ENCODE measurements around the gene NFATC2.

The NFATC2 gene

DNA sequence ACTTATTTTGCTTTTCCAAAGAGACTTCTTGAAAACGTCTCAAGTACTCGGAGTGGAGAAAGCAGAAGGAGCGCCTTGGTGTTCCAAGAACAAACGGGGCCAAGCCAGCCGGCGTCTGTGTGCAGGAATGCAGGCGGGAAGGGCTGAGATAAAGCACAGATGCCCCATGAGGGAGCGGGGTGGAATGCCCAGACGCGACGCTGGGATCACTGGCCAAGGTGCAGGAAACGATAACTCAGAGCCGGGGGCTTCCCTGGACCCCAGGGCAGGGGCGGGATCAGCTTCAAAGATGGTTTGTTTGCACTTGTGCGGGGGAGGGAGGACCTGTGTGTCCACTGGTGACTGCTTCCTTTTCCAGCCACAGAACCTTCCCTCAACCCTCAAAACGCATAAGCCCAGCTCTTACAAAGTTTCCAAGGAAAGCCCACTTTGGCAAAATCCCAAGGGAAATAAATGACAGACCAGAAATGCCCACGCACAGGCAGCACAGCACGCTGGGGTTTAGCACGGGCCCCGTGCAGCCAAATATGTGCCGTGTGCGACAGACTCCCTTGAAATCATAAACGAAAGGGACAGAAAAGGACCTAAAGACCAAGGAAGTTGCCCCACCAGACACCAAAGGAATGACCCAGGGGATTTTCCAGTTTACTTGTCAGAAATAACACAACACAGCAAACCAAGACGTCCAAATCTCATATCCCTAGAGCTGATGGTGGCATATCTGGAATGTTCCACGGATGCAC, 113.9 kb downstream of the NFATC2 start:
- DNase-seq, result no peak

DNA sequence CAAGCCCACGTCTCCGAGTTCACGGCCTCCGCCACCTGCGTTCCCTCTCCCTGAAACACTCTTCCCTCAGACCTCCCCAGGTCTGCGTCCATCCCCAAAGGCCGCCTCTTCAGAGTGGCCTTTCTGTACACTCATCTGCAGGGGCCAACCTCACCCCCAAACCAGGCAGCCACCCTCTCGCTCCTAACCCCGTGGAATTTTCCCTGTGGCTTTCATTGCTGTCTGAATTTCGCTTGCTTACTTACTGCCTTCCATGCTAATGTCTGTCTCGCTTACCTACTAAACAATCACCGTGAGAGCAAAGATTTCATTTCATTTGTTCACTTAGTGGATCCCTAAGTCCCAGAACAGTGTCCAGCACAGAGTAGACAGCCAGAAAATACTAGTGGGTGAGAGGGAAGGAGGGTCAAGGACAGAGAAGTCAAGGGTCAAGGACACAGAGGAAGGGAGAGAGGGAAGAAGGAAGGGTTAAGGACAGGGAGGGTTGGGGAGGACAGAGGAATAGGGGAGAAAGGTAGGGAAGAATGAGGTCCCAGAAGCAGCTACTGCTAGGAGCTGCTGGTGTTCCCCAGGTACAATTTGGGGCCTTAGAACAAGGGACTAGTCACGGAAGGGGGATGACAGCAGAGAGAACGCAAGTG, 114.7 kb downstream of the NFATC2 start:
- no peak for DNase-seq

DNA sequence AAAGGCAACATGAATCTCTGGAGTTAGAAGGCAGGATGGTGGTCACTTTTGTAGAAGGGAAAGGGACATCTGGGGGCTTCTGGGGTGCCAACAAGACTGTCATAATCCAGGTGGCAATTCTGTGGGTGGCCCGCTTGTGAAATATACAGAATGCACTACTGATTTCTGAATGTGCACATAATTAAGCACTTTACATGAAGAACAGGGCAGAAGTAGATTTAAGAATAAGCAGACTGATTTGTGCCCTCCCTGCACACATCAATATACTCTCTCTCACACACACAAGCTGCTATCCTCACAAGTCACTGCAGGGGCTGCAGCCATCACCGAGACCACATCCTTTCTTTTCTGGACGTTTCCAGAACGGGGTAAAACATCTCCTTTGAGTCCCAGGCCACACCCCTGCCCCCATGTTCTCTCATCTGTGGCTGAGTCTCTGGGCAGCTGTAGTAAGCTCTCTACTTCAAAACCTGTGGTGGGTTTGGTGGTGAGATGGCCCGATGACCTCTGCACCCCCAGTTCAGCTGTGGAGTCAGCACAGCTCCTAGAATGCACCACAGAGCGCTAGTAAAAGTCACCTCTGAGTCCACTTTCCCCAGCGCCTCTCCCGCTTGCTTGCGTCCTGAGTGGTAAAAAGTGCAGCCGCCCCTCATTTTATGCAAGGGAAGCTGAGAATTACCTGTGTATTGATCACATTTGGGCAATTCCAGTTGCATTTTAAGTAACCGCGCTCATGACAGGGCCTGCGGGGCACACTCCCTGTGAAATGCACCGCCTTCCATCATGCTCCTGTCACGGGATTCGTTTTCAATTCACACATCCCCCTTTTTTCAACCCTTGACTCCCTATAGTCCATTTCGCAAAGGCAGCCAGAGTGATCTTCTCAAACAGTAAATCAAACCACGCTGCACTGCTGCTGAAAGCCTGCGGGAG, 115.5 kb downstream of the NFATC2 start:
- DNase-seq, result peak in 1 of 5 donors; percentile 48

DNA sequence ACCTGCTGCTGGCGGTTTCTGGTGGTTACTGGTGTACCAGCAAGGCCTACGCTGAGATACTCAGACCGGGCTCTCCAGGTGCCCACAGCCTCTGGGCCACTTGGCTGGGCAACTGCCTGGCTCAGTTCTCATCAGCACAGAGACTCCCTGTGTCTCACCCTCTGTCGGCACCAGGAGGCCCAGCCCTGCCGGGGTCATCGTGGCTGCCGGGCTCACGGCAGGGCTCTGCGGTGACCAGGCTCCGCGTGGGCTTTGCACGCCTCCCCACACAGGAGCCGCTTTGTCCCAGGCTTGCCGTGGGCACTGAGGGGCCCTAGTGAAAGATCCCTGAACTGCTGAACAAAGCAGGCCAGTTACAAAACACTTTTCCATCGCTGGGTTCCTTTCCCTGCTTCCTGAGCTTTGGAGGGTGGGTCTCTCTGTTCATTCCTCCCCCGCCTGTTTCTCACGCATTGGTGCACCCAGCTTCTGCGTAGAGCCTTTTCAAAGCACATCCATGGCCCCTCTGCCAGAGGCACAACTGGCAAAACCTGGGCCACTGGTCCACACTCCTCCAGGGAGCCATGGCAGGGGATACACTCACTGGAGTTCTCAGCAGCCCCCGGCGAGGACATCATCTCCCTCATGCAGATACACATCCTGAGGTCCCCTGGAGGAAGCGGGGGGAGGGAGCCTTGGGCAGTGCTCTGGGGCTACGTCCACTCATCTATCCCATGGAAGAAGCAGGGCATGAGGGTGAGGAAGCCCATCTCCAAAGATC, 117.0 kb downstream of the NFATC2 start:
- peak in 2 of 5 donors; percentile 8 to 47 for DNase-seq

DNA sequence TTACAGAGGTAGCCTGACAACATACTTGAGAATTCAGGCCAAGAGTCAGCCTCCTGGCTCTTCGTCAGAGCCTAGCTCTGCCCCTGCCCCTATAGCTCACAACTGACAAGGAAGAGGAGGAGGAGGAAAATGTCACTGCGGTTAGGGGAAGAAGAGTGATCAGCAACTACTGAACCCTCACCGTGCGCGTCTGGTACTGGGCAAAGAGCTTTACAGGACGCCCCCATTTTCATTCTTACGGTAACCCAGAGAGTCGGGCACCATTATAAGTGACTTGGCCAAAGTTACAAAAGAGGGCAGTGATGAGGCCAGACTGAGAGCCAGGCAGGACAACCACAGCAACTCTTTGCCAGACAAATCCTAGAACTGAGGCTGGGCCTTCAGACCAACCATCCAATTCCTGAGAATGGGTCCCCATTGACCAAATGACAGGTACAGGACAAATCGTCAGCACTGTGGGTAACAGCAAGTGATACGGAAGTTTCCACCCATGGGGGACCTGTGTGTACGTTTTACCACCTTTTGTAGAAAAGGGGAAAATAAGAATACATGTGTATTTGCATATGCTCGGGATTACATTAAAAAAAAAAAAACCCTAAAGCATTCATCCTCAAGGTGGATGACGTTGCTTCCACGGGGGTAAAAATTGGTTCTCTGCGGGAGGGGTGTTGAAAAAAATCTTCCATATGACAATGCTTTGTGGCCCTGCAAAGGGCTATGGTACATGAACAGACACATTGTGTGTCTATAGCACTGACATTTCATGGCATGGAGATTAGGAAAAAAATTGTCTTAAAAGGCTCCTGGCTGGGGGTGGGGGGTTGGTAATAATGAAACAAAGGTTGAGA, 118.0 kb downstream of the NFATC2 start:
- no peak for DNase-seq

DNA sequence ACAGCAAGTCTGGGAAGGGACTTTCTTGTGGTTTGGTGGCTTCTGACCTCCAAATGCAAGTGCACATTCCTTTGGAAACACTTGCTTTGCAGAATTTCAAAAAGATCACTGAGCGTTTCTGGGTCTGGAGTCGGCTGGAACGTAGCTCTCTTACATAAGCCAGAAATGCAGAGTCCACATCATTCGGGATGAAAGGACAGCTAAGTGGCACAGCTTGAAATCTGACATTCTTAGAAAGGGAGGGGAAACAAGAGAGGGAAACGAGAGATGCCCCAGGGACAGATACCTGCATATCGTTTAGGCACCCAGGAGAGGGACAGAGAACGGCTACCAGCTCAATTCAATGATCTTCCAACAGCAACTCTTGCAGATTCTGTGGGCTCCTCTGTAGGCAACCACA, 118.7 kb downstream of the NFATC2 start:
- DNase-seq, result no peak

DNA sequence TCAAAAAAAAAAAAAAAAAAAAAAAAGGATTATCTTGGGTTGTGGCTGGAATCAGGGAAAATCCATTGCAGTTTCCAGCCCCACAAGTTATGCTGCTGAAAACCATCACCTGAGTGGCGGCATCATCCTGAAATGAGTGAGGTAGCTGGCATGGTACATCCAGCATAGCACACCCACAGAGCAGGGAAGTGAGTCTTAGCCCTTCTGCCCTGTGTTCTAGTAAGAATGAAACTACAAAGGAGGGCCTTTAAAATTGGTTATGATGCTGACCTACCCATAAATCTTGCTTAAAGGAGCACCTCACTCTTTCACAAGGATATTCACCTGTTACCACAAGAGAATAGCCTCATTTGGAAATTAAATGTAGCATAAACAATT, 119.2 kb downstream of the NFATC2 start:
- DNase-seq, result peak in 1 of 5 donors; percentile 77

DNA sequence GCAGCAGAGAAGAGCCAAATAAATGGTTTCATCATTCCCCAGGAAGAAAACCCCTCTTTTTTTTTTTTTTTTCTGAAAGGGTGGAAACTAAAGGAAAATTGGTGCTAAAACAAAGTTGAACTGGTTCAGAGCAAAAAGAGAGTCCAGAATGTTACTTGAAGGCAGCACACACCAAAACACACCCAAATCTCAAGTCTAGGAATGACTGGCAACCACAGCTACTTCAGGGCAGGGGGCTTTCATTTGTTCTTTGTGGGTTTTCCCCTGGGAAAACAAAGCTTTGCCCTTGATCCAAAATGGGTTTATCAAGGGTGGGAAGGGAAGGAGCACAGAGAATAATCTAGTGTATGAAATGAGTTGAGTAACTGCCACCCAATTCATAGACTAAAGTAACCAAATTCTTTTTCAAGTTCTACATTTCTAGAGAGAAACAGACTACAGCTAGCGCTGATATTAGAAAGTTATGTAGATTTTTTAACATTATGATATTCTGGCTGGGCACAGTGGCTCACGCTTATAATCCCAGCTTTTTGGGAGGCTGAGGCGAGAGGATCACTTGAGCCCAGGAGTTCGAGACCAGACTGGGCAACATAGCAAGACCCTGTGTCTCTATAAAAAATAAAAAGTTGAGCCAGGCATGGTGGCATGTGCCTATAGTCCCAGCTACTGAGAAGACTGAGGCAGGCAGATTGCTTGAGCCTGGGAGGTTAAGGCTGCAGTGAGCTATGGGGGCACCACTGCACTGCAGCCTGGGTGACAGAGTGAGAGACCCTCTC, 119.8 kb downstream of the NFATC2 start:
- no peak for DNase-seq

DNA sequence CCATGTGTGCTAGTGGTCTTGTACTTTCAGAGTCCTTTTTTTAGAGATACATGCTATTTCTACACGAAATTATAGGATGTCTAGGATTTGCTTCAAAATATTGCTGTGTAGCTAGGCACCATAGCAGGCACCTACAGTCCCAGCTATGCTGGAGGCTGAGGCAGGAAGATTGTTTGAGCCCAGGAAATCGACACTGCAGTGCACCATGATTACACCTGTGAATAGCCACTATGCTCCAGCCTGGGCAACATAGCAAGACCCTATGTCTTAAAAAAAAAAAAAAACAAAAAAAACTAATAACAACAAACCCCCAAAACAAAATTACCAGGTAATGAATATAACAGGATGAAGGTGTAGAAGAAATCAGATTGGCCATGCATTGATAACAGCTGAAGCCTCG, 121.7 kb downstream of the NFATC2 start:
- DNase-seq, result no peak

DNA sequence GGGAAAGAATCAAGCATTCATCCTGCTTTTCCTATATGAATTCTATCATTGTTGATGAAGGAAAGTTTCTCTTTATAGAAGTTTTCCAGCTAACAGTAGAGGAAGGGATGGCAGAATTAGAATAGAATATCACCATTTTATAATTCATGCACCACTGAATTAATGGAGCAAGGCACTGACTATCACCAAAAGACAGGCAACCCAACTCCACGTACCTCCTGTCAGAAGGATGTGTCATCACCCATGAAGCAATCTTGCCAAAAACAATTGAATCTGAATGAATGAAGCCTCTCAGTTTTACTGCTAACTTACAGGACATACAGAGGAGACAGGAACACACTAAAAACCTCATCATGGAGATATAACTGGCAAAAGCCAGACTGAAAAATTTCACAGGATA, 122.4 kb downstream of the NFATC2 start:
- no peak for DNase-seq

DNA sequence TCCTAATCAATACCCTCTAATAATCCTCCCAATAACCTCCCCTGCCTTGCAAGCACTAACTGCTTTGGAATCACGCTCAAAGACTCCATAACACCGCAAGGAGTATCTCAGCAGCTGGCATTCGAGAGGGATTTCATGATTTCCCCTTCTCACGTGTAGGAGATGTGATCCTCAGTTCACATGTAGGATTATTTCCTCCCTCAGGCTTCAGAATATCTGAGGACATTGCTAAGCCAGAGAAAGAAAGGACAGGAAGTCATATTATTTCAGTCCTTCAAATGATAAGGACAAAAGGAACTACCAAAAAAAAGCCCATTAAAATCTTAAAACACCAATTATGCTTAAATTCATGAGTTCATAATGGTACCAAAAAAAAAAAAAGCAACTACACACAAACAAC, 122.9 kb downstream of the NFATC2 start:
- no peak for DNase-seq

DNA sequence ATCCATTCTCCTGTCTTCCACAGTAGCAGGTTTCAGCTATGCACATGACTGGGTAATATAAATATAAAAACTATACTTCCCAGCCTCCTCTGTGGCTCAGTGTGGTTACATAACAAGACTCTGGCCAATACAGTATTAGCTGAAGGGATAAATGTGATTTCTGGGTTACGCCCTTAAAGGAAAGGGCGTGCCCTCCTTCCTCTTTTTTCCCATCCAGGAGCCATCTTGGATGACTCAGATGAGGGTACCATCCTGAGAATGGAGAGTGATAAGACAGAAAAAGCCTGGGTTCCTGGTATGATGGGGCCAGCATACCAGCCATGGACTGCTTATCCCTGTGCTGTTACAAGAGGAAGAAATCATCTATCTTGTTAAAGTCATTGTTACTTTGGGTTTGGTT, 123.3 kb downstream of the NFATC2 start:
- no peak for DNase-seq

DNA sequence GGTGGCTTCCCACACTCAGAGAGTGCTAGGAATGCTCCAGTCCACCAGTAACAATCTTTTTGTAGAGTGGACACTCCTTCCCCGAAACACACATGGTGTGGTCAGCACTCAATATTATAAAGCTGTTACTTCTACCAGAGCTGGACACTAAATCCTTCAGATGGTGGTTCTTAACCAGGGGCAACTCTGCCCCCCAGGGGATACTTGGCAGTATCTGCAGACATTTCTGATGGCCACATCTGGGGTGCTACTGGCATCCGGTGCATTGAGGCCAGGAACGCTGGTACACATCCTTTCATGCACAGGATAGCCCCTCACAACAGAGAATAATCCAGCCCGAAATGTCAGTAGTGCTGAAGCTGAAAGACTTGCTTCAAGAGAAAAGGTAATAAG, 124.4 kb downstream of the NFATC2 start:
- DNase-seq, result no peak

DNA sequence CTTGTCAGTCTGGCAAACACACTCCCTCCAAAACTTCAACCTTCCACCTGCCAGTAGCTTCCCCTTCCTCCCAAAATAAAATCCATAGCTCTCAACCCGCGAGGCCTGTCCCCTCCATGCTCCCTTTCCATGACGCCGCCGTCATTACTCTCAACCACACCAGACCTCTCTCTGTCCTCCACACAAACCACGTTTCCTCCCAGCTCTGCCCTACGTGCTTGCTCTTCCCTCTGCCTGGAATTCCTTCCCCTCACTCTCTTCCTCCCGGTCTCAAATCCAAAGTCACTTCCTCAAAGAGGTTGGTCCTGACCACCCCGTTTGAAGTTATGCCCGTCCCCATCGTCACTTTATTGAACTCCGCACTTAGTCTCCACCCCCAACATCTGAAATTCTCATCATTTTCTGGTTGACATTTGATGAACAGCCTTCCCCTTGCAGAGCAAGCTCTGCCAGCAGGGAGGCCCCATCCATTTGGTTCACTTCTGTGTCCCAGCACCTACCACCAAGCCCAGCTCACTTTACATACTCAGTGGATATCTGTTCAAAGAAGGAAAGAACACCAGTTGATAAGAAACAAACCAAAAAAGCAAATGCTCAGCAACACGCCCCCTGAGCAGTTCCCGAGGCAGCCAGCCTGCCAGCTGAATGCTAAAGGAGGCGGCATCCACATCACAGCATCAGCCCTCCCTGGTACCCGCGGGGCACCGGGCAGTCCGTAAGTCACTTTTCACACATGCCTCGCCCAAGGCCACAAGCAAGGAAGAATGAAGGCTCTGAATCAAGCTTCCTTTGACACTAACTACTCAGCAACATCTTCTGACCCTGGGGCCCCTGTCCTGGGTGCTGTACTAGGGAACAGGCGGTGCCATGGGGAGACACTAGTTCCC, 125.0 kb downstream of the NFATC2 start:
- DNase-seq, result peak in 3 of 5 donors; percentile 9 to 50 (median 24)

DNA sequence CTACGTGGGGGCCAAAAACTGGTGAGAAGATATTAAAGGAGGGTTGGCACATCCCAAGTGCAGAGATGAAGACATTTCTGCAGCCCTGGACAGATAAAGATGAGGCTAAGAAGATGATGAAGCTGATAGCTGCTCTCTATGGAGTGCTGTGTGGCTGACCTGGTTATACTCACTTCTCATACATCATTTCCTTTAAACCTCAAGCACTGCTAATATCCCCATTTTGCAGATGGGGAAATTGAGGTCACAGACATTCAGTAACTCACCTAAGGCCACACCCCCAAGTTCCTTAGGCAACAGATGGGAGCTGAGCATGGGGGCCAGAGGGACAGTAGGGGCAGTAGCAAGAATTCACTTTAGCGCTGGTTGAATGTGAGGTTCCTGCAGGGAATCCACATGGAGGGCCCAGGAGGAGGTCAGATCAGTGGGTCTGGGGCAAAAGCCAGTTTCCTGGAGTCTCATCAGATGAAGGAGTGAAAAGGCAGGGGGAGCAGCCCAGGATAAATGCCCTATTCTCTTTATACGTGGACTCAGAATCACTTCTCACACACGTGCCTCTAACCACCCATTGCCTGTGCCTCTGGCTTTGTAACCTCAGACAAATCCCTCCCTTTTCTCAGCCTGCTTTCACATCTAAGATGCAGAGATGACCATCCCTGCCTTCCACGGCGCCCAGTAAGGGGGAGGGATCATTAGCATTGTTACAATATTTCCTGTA, 125.8 kb downstream of the NFATC2 start:
- DNase-seq, result no peak

DNA sequence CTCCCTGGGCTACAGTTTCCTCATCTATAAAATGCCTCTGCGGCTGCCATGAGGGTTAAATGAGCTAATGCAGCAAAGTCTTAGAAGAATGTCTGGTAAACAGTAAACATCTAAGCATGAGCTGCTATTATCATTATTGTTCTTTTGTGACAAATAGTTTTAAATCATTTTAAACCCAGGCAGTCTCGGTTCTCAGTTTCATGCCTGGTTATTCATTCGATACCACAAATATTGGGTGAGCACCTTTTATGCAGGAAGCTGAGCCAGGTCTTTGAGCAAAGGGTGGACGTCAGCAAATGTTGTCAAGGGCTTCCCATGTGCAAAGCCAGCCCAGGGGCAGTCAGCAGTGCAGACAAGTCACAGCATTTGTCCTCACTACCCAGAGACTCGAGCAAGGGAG, 128.7 kb downstream of the NFATC2 start:
- peak in 1 of 5 donors; percentile 79 for DNase-seq

DNA sequence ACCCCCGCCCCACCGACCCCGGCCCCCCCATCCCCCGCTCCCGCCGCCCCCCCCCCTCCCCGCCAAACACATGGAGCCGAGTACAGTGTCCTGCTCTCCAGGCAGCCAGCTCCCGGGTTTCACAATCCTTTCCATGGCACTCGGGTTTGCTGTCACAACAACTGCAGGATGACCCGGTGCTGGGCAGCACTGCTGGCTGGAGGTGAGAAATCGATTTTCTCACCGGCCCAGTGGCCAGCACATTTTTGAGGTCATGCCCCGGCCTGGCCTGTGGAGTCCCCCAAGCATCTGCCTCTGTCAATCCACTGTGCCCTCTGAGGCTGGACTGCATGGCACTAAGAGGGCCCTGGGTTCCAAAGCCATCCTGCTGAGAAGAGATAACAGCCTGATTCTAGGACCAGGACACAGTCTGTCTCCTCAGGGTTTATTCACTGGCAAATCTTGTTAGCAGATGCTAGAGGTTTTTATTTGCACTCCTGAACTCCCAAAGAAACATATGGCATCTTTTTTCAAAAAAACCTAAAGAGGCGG, 129.5 kb downstream of the NFATC2 start:
- DNase-seq, result no peak

DNA sequence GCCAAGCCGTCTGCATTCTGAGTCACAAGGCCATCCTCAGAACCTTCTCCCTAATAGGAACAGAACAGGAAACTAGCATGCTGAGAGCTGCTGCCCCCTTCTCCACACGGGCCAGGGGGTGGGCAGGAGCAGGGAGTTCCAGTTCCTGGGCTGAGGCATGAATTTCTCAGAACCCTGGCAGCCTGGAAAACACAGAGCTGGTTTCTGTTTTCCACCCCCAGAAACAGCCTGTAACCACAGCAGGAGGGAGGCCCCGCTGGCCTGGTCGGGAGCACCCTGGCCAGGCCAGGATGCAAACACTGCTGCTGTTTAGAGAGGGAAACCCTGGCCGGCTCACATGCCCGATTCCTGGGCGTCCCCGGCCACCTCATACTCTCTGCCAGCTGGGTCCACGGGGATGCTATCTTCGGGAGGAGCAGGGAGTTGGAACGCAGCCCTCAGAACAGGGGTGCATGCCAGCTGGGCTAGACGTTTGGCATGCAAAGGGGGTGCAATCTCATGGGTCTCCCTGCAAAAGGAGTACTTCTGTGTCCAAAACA, 130.1 kb downstream of the NFATC2 start:
- no peak for DNase-seq

DNA sequence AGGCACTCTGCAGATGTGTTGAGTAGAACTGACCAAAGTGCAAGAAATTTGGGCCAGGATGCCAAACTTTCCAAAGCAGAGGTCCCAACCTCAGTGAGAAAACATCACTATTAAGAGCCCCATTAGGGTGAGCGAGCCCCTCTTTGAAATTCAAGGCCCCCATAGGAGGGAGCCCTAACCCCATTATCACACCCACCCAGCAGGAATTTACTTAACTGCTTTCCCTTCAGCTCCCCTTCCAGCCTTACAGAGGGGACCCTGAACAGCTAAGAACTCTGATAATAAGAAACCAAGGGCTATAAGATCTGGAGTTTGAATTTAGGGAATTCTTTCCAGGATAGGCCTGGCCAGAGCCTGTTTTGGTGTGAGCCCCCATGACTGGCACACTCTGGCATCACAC, 130.6 kb downstream of the NFATC2 start:
- no peak for DNase-seq

Measured in T-helper 1 cell (primary cell).